Choroid plexus epithelial cell (primary cell): Measurements from ENCODE around the gene LRP2.
A peak's percentile ranks its signal among the peaks of the same experiment; 100 is the strongest.

Source experiments
- DNase-seq: peaks from one replicate; pipeline ENCODE4 v3.0.0-alpha.2; 2010; ENCODE audit warnings: low read depth
- H3K4me3 ChIP-seq: 2 replicates; pipeline ENCODE4 v1.5.1; 2011; ENCODE audit warnings: low read depth, mild to moderate bottlenecking, control low read depth, low read length, moderate library complexity
- TF ChIP-seq, protein P1 (sequence below): conservative IDR thresholded peaks from 2 replicates; pipeline ENCODE4 v1.5.1; 2011; ENCODE audit warnings: low read depth, mild to moderate bottlenecking, control low read depth, inconsistent platforms, low read length, moderate library complexity

The LRP2 gene

DNA sequence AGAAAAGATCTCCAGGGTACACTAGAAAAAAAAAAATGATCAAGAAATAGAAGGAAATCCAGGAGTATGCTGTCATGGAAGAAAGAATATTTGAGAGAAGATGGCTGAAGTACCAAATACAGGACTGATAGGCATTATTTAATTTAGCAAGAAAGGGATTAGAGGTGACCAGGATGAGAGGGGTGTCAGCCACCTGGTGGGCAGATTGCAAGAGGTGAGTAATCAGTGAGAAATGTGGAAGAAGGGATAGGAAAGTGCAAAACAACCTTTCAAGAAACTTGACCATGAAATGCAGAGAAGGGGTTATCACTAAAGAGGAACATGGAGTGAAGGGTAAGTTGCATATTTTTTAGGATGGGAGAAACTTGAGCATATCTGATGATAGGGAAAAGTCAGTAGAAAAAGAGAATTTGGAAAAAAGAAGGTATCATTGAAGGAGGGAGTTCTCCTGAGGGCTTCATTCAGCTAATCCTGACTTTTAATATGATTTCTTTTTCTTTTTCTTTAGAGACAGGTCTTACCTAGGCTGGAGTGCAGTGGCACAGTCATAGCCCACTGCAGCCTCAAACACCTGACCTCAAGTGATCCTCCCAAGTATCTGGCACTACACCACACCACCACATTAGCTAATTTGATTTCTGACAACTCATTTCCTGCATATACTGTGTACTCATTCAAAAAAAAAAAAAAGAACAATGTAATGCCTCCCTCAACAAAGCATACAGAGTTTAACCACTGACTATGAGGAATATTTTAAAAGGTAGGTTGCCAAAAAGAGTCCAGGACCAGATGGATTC lies 101.3 kb downstream of the LRP2 start:
- no peak for DNase-seq
- H3K4me3 ChIP-seq, result no peak overlapping the region
- TF ChIP-seq, protein P1, sequence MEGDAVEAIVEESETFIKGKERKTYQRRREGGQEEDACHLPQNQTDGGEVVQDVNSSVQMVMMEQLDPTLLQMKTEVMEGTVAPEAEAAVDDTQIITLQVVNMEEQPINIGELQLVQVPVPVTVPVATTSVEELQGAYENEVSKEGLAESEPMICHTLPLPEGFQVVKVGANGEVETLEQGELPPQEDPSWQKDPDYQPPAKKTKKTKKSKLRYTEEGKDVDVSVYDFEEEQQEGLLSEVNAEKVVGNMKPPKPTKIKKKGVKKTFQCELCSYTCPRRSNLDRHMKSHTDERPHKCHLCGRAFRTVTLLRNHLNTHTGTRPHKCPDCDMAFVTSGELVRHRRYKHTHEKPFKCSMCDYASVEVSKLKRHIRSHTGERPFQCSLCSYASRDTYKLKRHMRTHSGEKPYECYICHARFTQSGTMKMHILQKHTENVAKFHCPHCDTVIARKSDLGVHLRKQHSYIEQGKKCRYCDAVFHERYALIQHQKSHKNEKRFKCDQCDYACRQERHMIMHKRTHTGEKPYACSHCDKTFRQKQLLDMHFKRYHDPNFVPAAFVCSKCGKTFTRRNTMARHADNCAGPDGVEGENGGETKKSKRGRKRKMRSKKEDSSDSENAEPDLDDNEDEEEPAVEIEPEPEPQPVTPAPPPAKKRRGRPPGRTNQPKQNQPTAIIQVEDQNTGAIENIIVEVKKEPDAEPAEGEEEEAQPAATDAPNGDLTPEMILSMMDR, result no peak

DNA sequence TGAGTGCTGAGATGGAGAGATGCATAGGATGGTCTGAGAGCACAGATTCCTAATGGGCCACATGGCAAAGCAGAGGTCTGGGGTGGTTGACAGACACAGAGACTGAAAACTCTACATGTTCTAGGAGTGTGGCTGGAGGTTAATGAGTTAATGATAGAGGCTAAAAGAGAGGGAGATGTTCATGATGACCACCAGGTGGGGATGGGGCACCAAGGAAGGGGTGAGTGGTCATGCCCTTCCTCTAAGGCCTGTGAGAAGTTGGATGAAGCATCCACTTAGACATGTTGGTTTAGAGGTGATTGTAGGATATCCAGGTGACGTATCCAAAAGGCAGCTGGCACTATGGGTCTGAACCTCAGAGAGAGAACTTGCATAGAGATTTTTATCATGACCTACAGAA lies 102.1 kb downstream of the LRP2 start:
- H3K4me3 ChIP-seq, result no peak overlapping the region
- DNase-seq, result no peak
- TF ChIP-seq, protein P1, result no peak

DNA sequence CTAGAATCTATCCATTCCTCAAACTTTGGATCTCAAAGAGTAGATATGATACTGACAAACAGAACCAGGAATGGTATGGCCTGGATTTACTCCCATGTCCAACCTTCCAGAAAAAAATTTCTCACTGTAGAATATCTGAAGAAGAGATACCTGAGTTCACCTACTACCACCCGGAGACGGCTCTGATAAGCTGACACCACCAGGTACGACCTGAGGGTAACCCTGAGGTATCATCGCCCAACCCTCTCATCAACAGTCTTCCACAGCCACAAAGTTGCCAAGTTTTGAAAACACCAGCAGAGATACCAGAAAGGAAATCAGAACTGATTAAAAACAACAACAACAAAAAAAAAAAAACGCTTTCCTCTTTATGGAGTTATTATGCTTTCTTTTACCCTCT lies 102.9 kb downstream of the LRP2 start:
- TF ChIP-seq, protein P1, result no peak
- no peak for DNase-seq

DNA sequence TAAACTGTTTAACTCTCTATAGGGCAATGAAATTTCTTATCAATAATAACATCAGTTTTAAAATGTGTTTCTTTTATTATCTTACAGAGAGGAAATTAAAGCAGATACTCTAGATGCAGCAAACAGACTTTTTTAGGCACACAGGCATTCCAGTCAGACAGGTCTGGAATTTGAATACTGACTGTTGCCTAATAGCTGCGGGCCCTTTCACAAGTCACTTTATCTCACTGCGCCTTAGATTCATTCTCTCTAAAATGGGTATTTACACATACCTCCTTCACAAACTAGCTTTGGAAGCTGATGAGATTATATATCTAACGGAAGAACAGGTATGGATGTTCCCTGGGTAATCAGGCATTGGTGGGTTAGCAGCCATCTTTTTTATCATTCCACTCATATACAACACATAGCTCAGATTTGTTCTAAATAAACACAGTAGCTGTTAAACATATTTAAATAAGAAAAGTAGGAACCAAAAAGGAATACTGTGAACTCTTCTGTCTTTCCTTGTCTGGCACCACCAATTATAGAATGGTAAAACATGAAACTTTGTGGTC lies 104.2 kb downstream of the LRP2 start:
- DNase-seq, result peak; percentile 13
- TF ChIP-seq, protein P1, result no peak
- H3K4me3 ChIP-seq, result no peak overlapping the region

More for the DNA sequence above, 102.9 kb downstream of the LRP2 start:
- no peak overlapping the region for H3K4me3 ChIP-seq

DNA sequence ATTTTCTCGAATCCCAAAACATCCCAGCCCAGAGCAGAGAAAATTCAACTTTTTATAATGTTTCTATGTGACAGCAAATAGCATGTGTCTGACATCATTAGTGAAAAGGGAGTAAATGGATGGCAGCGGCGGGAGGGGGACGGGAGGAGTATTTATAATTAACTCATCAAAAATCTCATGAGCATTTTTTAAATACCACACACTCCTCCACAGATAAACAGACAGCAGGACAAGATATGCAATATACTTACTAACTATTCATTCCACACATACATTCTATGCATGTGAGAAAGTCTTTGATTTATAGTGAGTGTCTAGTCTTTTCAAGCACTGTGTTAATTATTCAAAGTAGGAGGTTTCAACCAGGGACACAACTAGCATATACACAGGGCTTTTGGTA lies 107.6 kb downstream of the LRP2 start:
- DNase-seq, result peak; percentile 0
- no peak overlapping the region for H3K4me3 ChIP-seq
- TF ChIP-seq, protein P1, result no peak

DNA sequence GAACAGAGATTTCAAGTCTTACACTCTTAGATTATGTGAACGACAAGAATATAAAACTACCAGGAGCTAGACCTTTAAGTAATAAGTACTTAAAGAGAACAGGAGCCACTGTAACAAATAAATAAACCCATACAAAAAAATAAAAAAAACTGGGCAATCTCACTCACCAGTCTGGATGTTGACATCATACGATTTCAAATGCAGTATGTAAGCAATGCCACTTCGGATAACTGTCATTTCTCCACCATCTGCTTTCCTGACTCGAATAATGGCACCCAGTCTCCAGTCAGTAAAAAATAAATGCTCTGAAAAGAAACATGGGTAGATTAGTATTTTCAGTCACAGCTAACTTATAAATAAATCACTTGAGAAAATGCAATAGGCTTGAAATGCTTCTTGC lies 115.1 kb downstream of the LRP2 start:
- TF ChIP-seq, protein P1, result no peak
- H3K4me3 ChIP-seq, result no peak overlapping the region
- DNase-seq, result no peak

DNA sequence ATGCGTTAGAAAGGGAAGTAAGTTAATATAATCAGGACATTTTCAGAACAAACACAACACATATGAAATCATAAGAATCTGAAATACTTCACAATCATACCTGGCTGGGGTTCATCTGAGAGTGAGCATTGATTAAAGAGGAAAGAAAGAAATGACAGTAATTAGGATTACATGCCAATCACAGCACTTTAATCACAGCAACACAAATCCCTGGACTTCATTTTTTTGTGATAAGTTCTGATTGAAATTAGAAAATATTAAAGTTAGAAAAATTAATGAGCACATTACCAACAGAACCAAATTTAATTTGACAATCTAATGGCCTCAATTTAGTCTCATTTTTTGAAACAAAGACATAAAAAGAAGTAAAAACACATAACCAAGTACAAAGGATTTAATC lies 121.9 kb downstream of the LRP2 start:
- H3K4me3 ChIP-seq, result no peak overlapping the region
- TF ChIP-seq, protein P1, result no peak
- no peak for DNase-seq
